Progenitor cell of endocrine pancreas (in vitro differentiated cells): ENCODE measurements around the gene KRTAP10-8. TPM values are rescaled to one million over a fixed set of nuclear protein-coding genes. Genes with fewer than 3 reads are reported as not detected.

ENCODE experiments used
- DNase-seq: peaks from one replicate; pipeline ENCODE4 v3.0.0; 2021; ENCODE audit warnings: low spot score; ENCODE audit not compliant: unreplicated experiment
- H3K27ac Mint-ChIP-seq: 2 replicates; pipeline ENCODE4 v1.8.0; 2021; ENCODE audit warnings: mild to moderate bottlenecking, moderate library complexity, mixed read lengths
- H3K27me3 Mint-ChIP-seq: 2 replicates; pipeline ENCODE4 v1.8.0; 2021; ENCODE audit warnings: mixed read lengths
- H3K36me3 Mint-ChIP-seq: 2 replicates; pipeline ENCODE4 v1.8.0; 2022; ENCODE audit warnings: mixed read lengths; ENCODE audit not compliant: insufficient read depth
- H3K4me1 Mint-ChIP-seq: 2 replicates; pipeline ENCODE4 v1.8.0; 2021; ENCODE audit warnings: low read depth, mixed read lengths
- H3K4me3 Mint-ChIP-seq: 2 replicates; pipeline ENCODE4 v1.8.0; 2021; ENCODE audit warnings: low read depth, mild to moderate bottlenecking, moderate library complexity, mixed read lengths
- H3K9me3 Mint-ChIP-seq: 2 replicates; pipeline ENCODE4 v1.8.0; 2021; ENCODE audit warnings: low read depth, mixed read lengths
- total RNA-seq: library from RNA; stranded (reverse); gene quantifications from 2 replicates; pipeline ENCODE4 v1.2.1, GENCODE V29; 2021
- TF ChIP-seq, protein P1 (sequence below): fragments of 200-600 bp; sonication (generic); IDR thresholded peaks from one replicate; pipeline ENCODE4 v1.5.0; 2021; ENCODE audit warnings: antibody characterized with exemption, mild to moderate bottlenecking; ENCODE audit not compliant: unreplicated experiment

The KRTAP10-8 gene
- total RNA-seq, 1 donor from 2014 or later, result not detected

DNA sequence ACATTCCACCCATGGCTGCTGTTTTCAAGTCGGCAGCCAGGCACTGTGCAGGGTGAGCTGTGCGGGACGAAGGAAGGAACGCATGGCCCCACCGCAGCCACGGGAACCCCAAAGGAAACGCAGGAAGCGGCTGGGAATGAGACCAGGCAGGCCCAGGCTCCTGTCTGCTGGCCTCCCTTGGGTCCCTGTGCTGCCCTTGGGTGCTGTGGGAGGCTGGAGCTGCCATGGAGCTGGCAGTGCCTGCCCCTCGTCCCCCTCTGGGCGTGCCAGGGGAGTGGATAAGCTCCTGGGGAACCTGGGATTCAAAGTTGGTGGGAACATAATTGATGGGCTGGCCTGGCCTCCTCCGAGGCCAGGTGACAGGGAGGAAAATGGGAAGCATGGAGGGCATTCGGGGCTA is 43.6 kb upstream of the KRTAP10-8 start:
- Mint-ChIP-seq H3K4me1 (no peaks in the 10 kb centered on the region), H3K36me3 (no peaks in the 10 kb centered on the region), H3K9me3 (peaks cover 10% of the 10 kb centered on the region), H3K4me3 (no peak overlapping the region), H3K27ac (no peak overlapping the region), H3K27me3 (no peaks in the 10 kb centered on the region)
- no peak for DNase-seq
- TF ChIP-seq, protein P1, sequence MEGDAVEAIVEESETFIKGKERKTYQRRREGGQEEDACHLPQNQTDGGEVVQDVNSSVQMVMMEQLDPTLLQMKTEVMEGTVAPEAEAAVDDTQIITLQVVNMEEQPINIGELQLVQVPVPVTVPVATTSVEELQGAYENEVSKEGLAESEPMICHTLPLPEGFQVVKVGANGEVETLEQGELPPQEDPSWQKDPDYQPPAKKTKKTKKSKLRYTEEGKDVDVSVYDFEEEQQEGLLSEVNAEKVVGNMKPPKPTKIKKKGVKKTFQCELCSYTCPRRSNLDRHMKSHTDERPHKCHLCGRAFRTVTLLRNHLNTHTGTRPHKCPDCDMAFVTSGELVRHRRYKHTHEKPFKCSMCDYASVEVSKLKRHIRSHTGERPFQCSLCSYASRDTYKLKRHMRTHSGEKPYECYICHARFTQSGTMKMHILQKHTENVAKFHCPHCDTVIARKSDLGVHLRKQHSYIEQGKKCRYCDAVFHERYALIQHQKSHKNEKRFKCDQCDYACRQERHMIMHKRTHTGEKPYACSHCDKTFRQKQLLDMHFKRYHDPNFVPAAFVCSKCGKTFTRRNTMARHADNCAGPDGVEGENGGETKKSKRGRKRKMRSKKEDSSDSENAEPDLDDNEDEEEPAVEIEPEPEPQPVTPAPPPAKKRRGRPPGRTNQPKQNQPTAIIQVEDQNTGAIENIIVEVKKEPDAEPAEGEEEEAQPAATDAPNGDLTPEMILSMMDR, result no peak

DNA sequence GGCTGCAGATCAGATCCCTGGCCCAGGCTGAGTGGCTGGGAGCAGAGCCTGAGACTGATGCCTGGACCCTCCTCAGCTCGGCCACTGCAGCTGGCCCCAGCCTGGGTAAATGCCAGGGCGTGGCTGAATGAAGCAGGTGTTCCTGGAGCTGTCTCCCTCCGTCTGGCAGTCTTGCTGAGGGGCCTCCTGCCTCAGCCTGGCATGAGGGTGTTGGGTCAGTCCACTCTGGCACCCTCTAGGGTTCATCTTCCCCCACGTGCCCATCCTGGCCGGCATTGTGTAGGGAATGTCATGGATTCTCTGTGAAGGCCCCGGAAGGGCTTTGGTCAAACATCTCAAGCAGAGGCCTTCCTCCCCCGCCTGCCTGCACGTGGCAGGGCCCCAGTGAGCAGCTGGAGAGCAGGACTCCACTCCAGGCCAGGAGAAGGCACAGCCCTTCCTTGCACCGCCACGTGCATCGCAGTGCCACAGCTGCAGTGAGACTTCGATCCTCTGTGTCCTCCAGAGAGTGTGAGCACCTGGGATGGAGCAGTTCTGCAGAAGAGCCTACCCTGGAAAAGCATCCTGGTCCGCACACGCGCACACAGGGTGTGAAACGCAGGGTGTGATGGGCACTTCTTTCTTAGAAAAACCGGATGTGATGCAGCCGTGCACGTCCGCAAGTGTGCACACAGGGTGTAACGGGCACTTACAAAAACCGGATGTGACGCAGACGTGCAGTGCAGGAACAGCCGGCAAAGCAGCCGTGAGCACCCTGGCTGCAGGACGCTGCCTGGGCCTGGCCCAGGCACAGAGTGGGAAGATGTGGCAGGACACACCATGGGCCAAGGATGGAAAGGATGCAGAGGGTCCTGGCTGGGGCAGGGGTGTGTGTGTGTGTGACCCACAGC is 43.0 kb upstream of the KRTAP10-8 start:
- Mint-ChIP-seq H3K36me3 (no peaks in the 10 kb centered on the region), H3K9me3 (peaks cover 10% of the 10 kb centered on the region), H3K27me3 (no peaks in the 10 kb centered on the region), H3K4me3 (no peak overlapping the region), H3K27ac (no peak overlapping the region), H3K4me1 (no peaks in the 10 kb centered on the region)
- TF ChIP-seq, protein P1, result no peak
- no peak for DNase-seq

DNA sequence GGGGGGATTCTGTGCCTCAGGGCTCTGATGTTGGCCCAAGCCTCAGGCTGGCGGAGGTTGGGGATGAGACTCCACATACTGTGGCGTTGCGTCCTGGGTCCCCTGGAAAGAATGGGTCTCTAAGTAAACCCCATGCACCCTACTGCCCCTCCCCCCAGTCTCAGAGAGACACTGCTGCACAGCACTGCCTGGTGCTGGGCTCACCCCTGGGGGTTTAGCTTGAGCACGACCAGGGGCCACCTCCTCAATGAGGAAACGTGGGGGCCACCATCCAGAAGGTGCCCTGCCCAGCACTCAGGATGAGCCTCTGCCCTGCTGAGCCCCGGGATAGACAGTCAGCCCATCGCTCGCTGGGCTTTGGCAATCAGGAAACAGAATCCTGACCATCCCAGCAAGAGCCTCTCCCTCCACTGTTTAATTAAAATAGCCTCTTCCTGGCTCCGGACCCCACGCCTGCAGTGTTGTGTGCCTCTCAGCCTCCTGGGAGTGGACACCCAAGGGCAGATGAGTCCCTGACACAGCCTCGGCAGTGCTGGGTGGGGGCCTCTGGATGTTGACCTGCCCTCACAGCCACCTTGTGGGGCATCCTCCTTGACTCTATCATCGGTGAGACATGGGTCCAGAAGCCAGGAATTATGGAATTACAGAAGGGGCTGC is 41.9 kb upstream of the KRTAP10-8 start:
- Mint-ChIP-seq H3K4me1 (peaks cover 3% of the 10 kb centered on the region), H3K27me3 (no peaks in the 10 kb centered on the region)

DNA sequence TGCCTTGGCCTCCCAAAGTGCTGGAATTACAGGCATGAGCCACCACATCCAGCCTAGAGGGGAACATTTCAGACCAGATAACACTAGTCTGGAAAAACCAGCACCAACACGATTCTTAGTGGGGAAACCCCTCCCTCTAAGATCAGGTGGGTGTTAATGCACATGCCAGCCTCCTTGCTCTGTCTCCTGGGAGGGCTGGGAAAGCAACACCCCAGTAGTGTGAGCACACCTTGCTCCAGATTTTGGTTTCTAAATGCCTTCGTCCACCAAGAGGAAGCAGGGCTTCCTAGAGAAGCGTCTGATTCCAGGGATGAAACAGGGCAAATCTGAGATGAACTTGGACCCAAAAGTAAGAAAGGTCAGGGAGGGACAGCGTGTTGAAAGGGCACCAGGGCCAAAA is 40.6 kb upstream of the KRTAP10-8 start:
- Mint-ChIP-seq H3K27ac (no peak overlapping the region), H3K27me3 (no peaks in the 10 kb centered on the region), H3K9me3 (peaks cover 10% of the 10 kb centered on the region), H3K4me3 (no peak overlapping the region), H3K36me3 (no peaks in the 10 kb centered on the region), H3K4me1 (peaks cover 3% of the 10 kb centered on the region)
- TF ChIP-seq, protein P1, result no peak
- DNase-seq, result no peak

More for the DNA sequence above, 41.9 kb upstream of the KRTAP10-8 start:
- no peaks in the 10 kb centered on the region for H3K36me3 Mint-ChIP-seq
- TF ChIP-seq, protein P1, result no peak
- no peak overlapping the region for H3K4me3 Mint-ChIP-seq
- no peak for DNase-seq
- no peak overlapping the region for H3K27ac Mint-ChIP-seq
- H3K9me3 Mint-ChIP-seq, result peaks cover 10% of the 10 kb centered on the region

DNA sequence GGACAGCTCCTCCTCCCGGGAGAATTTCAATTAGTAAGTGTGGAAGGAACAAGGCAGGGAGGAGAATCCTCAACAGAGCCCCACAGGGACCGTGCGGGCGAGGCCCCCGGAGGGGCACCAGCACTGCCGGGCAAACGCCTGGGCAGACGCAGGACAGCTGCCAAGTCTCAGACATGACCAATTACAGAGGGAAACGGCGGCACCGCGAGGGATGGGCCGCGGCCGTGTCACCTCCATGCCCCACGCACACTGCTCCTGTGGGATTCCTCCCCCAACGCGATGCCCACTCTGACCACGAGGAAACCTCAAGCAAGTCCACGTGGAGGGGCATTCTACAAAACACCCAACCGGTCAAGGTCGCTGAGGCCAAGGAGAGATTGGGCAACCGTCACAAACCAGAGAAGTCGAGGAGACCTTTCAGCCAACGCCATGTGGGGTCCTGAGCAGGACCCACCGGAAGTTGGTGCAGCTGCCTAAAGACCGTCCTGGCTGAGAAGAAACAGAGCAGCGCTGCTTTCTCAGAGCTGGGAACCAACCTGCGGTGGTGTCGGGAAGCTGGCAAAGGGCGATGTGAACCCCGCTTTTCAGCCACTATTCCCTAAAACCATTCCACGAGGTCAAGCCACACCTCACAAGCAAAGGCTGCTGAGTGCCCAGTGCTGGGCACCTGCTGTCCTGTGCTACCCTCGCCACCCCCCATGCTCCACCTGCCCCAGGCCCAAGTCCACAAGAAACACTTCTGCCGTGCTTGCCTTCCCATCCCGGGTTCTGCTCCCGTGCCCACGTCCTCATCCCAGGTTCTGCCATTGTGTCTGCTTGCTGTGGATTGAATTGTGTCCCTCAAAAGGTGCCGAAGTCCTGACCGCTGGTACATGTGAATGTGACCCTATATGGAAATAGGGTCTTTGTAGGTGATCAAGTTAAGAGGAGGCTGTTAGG is 39.8 kb upstream of the KRTAP10-8 start:
- TF ChIP-seq, protein P1, result no peak
- DNase-seq, result no peak
- Mint-ChIP-seq H3K36me3 (no peaks in the 10 kb centered on the region), H3K27me3 (no peaks in the 10 kb centered on the region), H3K4me3 (no peak overlapping the region), H3K4me1 (peaks cover 3% of the 10 kb centered on the region), H3K9me3 (peaks cover 15% of the 10 kb centered on the region), H3K27ac (no peak overlapping the region)
